HG02970 (cell line): ENCODE measurements around the gene PRKAA2.

Experiments used
- ATAC-seq: cut with Tn5 transposase; IDR thresholded peaks from one replicate; pipeline ENCODE4 v1.9.1; 2021; ENCODE audit warnings: mild to moderate bottlenecking, moderate library complexity, moderate number of reproducible peaks; ENCODE audit not compliant: unreplicated experiment, low FRiP score

Gene PRKAA2

GRCh38 chr1:56709995-56710394 lies 64.9 kb downstream of the PRKAA2 start:
- no peak for ATAC-seq

GRCh38 chr1:56710646-56711045 lies 65.5 kb downstream of the PRKAA2 start:
- ATAC-seq = no peak

- no peak for ATAC-seq
Observed at GRCh38 chr1:56712150-56712549, 67.0 kb downstream of the PRKAA2 start.

- ATAC-seq = no peak
Observed at GRCh38 chr1:56713112-56713511, 68.0 kb downstream of the PRKAA2 start.

- no peak for ATAC-seq
Observed at GRCh38 chr1:56715156-56715555, 70.0 kb downstream of the PRKAA2 start.

- no peak for ATAC-seq
Observed at GRCh38 chr1:56719171-56719570, 74.1 kb downstream of the PRKAA2 start.

GRCh38 chr1:56726706-56727105 lies 81.6 kb downstream of the PRKAA2 start:
- no peak for ATAC-seq

GRCh38 chr1:56728964-56729363 lies 83.8 kb downstream of the PRKAA2 start:
- ATAC-seq = no peak

- no peak for ATAC-seq
Observed at GRCh38 chr1:56745231-56745630, 100.1 kb downstream of the PRKAA2 start.

- ATAC-seq = no peak
Observed at GRCh38 chr1:56754708-56755479, 109.8 kb downstream of the PRKAA2 start.

GRCh38 chr1:56755911-56756310 lies 110.8 kb downstream of the PRKAA2 start:
- no peak for ATAC-seq

- no peak for ATAC-seq
Observed at GRCh38 chr1:56758135-56758534, 113.0 kb downstream of the PRKAA2 start.

GRCh38 chr1:56758794-56759193 lies 113.7 kb downstream of the PRKAA2 start:
- ATAC-seq = no peak
